GM12864 (cell line): ENCODE measurements around the gene SUPT4H1.

Source experiments
- DNase-seq: peaks from one replicate; pipeline ENCODE4 v3.0.0-alpha.2; 2011; ENCODE audit warnings: low read depth
- H3K4me3 ChIP-seq: 2 replicates; pipeline ENCODE4 v1.5.1; 2011; ENCODE audit warnings: mild to moderate bottlenecking, low read depth, low read length, control low read depth
- CTCF ChIP-seq: IDR thresholded peaks from 2 replicates; pipeline ENCODE4 v1.5.1; 2011; ENCODE audit warnings: low read depth, mild to moderate bottlenecking, moderate library complexity, low read length, control low read depth, inconsistent platforms; ENCODE audit errors: missing control alignments

SUPT4H1 gene

GRCh38 chr17:58310511-58311428, 41.2 kb downstream of the SUPT4H1 start:
- no peak for DNase-seq
- TF ChIP-seq CTCF: no peak
- H3K4me3 ChIP-seq: no peak overlapping the region

GRCh38 chr17:58309918-58310259, 42.1 kb downstream of the SUPT4H1 start:
- no peak for TF ChIP-seq CTCF
- no peak overlapping the region for H3K4me3 ChIP-seq
- DNase-seq: no peak

- no peak overlapping the region for H3K4me3 ChIP-seq
- TF ChIP-seq CTCF: no peak
- DNase-seq: no peak
Measured at GRCh38 chr17:58308985-58309917, 42.8 kb downstream of the SUPT4H1 start.

GRCh38 chr17:58308173-58308984, 43.6 kb downstream of the SUPT4H1 start:
- TF ChIP-seq CTCF: peak; percentile 26

GRCh38 chr17:58307468-58308172, 44.4 kb downstream of the SUPT4H1 start:
- no peak overlapping the region for H3K4me3 ChIP-seq
- TF ChIP-seq CTCF: no peak
- no peak for DNase-seq

More at GRCh38 chr17:58308173-58308984, 43.6 kb downstream of the SUPT4H1 start:
- no peak for DNase-seq
- no peak overlapping the region for H3K4me3 ChIP-seq
